Right lobe of liver (tissue), 4 donors: ENCODE data around the gene UAP1L1.

ENCODE experiments used
- POLR2A ChIP-seq: fragments of 450-650 bp; IDR thresholded peaks from one replicate; pipeline ENCODE4 v1.6.1; 2017; ENCODE audit warnings: antibody characterized with exemption, mild to moderate bottlenecking
- TF ChIP-seq, protein P1 (sequence below), 4 donors: fragments of 200-600 bp in 3 of 4; fragments of 450-650 bp in 1 of 4; IDR thresholded peaks; one replicate each; pipeline versions ENCODE4 v1.5.1 to v1.8.0; 2016 to 2022; ENCODE audit warnings: antibody characterized with exemption in 4 of 4, mild to moderate bottlenecking in 2 of 4
- donor health status: DM: no; HTN: no; CAD: no.
- donor health status: DM: no; HTN: no; CAD: no.
- donor health status: DM: no; HTN: yes; CAD: no.

DNA sequence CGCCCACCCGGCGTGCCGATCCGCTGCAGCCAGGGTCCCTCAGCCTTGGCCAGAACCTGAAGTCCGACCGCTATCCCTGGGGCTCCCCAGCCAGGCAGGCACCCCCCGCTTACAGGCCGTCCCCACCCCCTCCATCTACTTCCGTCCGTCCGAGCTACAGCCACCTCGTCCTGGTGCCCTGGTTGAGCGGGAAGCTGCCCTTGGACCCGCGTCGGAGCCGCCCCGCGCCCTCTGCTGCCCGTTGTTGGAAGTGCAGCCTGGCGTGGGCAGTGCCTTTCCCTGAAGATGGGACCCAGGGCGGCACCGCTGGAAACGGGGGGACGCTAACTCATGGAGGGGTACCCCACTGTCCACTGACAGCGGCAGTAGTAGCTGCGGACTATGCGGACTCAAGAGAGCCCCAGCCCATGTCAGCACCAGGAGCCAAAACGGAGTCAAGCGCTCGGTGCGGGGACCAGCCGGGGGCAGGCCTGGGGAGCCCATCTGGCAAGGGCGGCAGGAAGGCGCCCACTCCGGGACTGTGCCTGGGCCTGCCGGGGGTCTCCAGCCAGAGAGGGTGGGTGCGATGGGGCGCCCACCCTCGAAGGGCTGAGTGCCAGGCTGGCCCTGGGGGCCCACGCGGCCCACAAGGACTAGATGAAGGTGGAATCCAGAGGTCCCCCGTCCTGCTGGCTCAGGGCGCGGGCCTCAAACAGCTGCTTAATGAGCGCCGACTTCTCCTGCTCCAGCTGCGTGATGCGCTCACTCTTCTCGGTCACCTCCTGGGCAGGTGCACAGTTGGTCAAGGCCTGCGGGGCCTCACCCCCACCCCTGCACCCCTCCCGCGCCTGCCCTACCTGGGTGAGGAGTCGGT lies 13.1 kb upstream of the UAP1L1 start:
- TF ChIP-seq, protein P1, sequence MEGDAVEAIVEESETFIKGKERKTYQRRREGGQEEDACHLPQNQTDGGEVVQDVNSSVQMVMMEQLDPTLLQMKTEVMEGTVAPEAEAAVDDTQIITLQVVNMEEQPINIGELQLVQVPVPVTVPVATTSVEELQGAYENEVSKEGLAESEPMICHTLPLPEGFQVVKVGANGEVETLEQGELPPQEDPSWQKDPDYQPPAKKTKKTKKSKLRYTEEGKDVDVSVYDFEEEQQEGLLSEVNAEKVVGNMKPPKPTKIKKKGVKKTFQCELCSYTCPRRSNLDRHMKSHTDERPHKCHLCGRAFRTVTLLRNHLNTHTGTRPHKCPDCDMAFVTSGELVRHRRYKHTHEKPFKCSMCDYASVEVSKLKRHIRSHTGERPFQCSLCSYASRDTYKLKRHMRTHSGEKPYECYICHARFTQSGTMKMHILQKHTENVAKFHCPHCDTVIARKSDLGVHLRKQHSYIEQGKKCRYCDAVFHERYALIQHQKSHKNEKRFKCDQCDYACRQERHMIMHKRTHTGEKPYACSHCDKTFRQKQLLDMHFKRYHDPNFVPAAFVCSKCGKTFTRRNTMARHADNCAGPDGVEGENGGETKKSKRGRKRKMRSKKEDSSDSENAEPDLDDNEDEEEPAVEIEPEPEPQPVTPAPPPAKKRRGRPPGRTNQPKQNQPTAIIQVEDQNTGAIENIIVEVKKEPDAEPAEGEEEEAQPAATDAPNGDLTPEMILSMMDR (IDR thresholded peaks at IDR 0.05), result peak; percentile 91 to 98 (median 92)
- TF ChIP-seq POLR2A, result no peak
